Smooth muscle cell (in vitro differentiated cells): ENCODE results near the gene PLA2G2E. TPM values are rescaled to one million over a fixed set of nuclear protein-coding genes. Genes with fewer than 3 reads are reported as not detected.

Experiments used
- DNase-seq: peaks from one replicate; lab custom pipeline; 2025; ENCODE audit not compliant: unreplicated experiment; lab: John Stamatoyannopoulos, UW
- H2AFZ ChIP-seq: fragments of 200-600 bp; sonication (generic); 2 replicates; pipeline ENCODE4 v1.6.0; 2016; ENCODE audit warnings: antibody characterized with exemption, low read depth, mild to moderate bottlenecking
- H3F3A ChIP-seq: fragments of 200-600 bp; sonication (generic); 2 replicates; pipeline ENCODE4 v1.6.0; 2017; ENCODE audit warnings: antibody characterized with exemption, low read depth
- H3K27ac ChIP-seq: fragments of 200-600 bp; sonication (generic); 2 replicates; pipeline ENCODE4 v1.5.1; 2016; ENCODE audit warnings: low read depth, mild to moderate bottlenecking
- H3K27me3 ChIP-seq: fragments of 200-600 bp; sonication (generic); 2 replicates; pipeline ENCODE4 v1.6.1; 2016; ENCODE audit warnings: low read depth, mild to moderate bottlenecking
- H3K36me3 ChIP-seq: fragments of 200-600 bp; sonication (generic); 2 replicates; pipeline ENCODE4 v1.5.1; 2016; ENCODE audit warnings: low read depth
- H3K4me1 ChIP-seq: fragments of 200-600 bp; sonication (generic); 2 replicates; pipeline ENCODE4 v1.5.1; 2016; ENCODE audit warnings: low read depth
- H3K4me2 ChIP-seq: fragments of 200-600 bp; sonication (generic); 2 replicates; pipeline ENCODE4 v1.6.0; 2016; ENCODE audit warnings: mild to moderate bottlenecking
- H3K4me3 ChIP-seq: fragments of 200-600 bp; sonication (generic); 2 replicates; pipeline ENCODE4 v1.5.1; 2016; ENCODE audit warnings: mild to moderate bottlenecking
- H3K79me2 ChIP-seq: fragments of 200-600 bp; sonication (generic); 2 replicates; pipeline ENCODE4 v1.6.0; 2016; ENCODE audit warnings: low read depth, mild to moderate bottlenecking
- H3K9ac ChIP-seq: fragments of 200-600 bp; sonication (generic); 2 replicates; pipeline ENCODE4 v1.6.0; 2016; ENCODE audit warnings: low read depth
- H3K9me3 ChIP-seq: fragments of 200-600 bp; sonication (generic); replicated peaks from 2 replicates; pipeline ENCODE4 v1.5.1; 2016; ENCODE audit warnings: low read depth
- H4K20me1 ChIP-seq: fragments of 200-600 bp; sonication (generic); 2 replicates; pipeline ENCODE4 v1.6.0; 2016; ENCODE audit warnings: low read depth
- CTCF ChIP-seq: fragments of 200-600 bp; sonication (generic); IDR thresholded peaks from 2 replicates; pipeline ENCODE4 v1.5.1; 2017; ENCODE audit warnings: borderline replicate concordance, mild to moderate bottlenecking, antibody characterized with exemption; ENCODE audit not compliant: insufficient read depth, poor library complexity, severe bottlenecking
- WGBS: methylation state at CpG from one replicate; pipeline ENCODE4 v1.1.7; 2016; ENCODE audit warnings: low lambda C conversion rate; 5-methylcytosine and 5-hydroxymethylcytosine counted together
- polyA plus RNA-seq: library from polyadenylated mRNA; unstranded; fragments of >200 nt; fragmentation: Nextera tagmentation; extraction: Ambion mirVana; gene quantifications from 2 replicates; pipeline ENCODE4 v1.2.1, GENCODE V29; 2016
- total RNA-seq: library from RNA; depleted of rRNA; stranded (reverse); fragments of >200 nt; gene quantifications from 2 replicates; pipeline ENCODE4 v1.2.3, GENCODE V29; 2014

The PLA2G2E gene
- total and polyA plus RNA-seq, 2 experiments from 2014 or later: not detected

GRCh38 chr1:19910650-19911049 lies 12.8 kb downstream of the PLA2G2E start:
- no peak for TF ChIP-seq CTCF
- no peak overlapping the region for H3K27ac ChIP-seq
- 97% methylated on average over 3 of the region's 3 CpGs for WGBS
- H3K27me3 ChIP-seq: no peaks in the 10 kb centered on the region
- no peaks in the 10 kb centered on the region for H3F3A ChIP-seq
- H3K9ac ChIP-seq: no peak overlapping the region
- H3K4me2 ChIP-seq: no peak overlapping the region
- no peaks in the 10 kb centered on the region for H3K4me1 ChIP-seq
- H3K79me2 ChIP-seq: no peaks in the 10 kb centered on the region
- no peak for DNase-seq
- H3K4me3 ChIP-seq: no peak overlapping the region
- H4K20me1 ChIP-seq: peaks cover 21% of the 10 kb centered on the region
- H3K36me3 ChIP-seq: peaks cover 3% of the 10 kb centered on the region
- H2AFZ ChIP-seq: no peak overlapping the region
- no peaks in the 10 kb centered on the region for H3K9me3 ChIP-seq

- Histone ChIP-seq H4K20me1 (peaks cover 21% of the 10 kb centered on the region), H3K9ac (no peak overlapping the region), H3K36me3 (peaks cover 3% of the 10 kb centered on the region), H3F3A (no peaks in the 10 kb centered on the region), H3K4me1 (no peaks in the 10 kb centered on the region), H3K4me2 (no peak overlapping the region), H3K79me2 (no peaks in the 10 kb centered on the region), H3K9me3 (no peaks in the 10 kb centered on the region), H3K4me3 (no peak overlapping the region), H3K27me3 (no peaks in the 10 kb centered on the region), H2AFZ (no peak overlapping the region), H3K27ac (no peak overlapping the region)
- WGBS: 95% methylated on average over 3 of the region's 3 CpGs
- no peak for TF ChIP-seq CTCF
- DNase-seq: no peak
Measured at GRCh38 chr1:19909971-19910370, 13.4 kb downstream of the PLA2G2E start.

GRCh38 chr1:19909392-19909791 lies 14.0 kb downstream of the PLA2G2E start:
- Histone ChIP-seq H3K27me3 (no peaks in the 10 kb centered on the region), H3K4me1 (no peaks in the 10 kb centered on the region), H3K79me2 (no peaks in the 10 kb centered on the region), H3K9me3 (no peaks in the 10 kb centered on the region), H3K4me3 (no peak overlapping the region), H2AFZ (no peak overlapping the region), H3K4me2 (no peak overlapping the region), H3F3A (no peaks in the 10 kb centered on the region), H3K9ac (no peak overlapping the region), H4K20me1 (peaks cover 21% of the 10 kb centered on the region), H3K27ac (no peak overlapping the region), H3K36me3 (peaks cover 3% of the 10 kb centered on the region)
- 44% methylated on average over 5 of the region's 5 CpGs for WGBS
- TF ChIP-seq CTCF: no peak
- no peak for DNase-seq

GRCh38 chr1:19907456-19907855 lies 16.0 kb downstream of the PLA2G2E start:
- no peak for DNase-seq
- Histone ChIP-seq H3K9ac (no peak overlapping the region), H3K79me2 (no peaks in the 10 kb centered on the region), H2AFZ (no peak overlapping the region), H3K36me3 (peaks cover 3% of the 10 kb centered on the region), H4K20me1 (peaks cover 26% of the 10 kb centered on the region), H3K9me3 (no peaks in the 10 kb centered on the region), H3K4me1 (no peaks in the 10 kb centered on the region), H3K4me3 (no peak overlapping the region), H3K4me2 (no peak overlapping the region), H3K27me3 (no peaks in the 10 kb centered on the region), H3F3A (no peaks in the 10 kb centered on the region), H3K27ac (no peak overlapping the region)
- 98% methylated on average over 13 of the region's 13 CpGs for WGBS
- TF ChIP-seq CTCF: no peak
